Ovary (tissue), 1 donor: ENCODE results near the gene FGF5.

ENCODE experiments used
- EP300 ChIP-seq: sonication (generic); formaldehyde crosslinking; IDR thresholded peaks from one replicate; pipeline ENCODE4 v1.6.1; 2017; ENCODE audit warnings: antibody characterized with exemption
- POLR2A ChIP-seq: fragments of 450-650 bp; IDR thresholded peaks from one replicate; pipeline ENCODE4 v1.6.1; 2017; ENCODE audit warnings: antibody characterized with exemption, mild to moderate bottlenecking, moderate library complexity

GRCh38 chr4:80239480-80240150 lies 26.8 kb upstream of the FGF5 start:
- TF ChIP-seq POLR2A (no peak), EP300 (no peak)
